ENCODE results near the gene ATP7B. TPM values are rescaled to one million over a fixed set of nuclear protein-coding genes. Genes with fewer than 3 reads are reported as not detected.

Gene ATP7B
- total and polyA plus RNA-seq, 7 donors, result 0.60 to 8.1 (median 5.0) TPM

DNA sequence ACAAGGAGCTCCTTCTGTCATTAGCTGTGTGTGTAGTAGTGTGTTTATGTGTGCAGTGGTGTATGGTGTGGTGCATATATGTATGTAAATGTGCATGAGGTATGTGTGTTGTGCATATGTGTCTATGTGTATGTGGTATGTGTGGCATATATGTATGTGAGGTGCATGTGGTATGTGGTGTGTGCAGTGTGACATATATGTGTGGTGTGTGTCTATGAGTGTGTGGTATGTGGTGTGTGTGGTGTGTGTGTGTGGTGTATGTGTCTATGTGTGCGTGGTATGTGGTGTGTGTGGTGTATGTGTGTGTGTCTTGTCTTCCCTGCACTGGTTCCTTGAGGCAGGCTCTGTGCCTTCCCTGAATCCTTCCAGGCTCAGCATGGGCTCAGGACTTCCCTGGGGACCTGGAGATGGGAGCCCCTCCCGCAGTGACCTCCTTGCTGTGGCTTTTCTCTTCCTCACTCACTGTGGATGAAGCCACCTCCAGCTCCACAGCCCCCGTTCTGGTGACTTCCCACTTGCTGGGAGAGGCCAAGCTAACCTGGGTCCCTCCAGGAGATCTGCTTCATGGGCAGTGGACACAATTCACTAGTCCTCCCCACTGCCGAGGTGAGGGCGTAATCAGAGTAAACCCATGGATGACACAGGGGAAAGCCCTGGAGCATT lies 85.3 kb downstream of the ATP7B start:
- intact Hi-C loops (cut with DNase I), result no loop called here
- Histone ChIP-seq H3K4me1 (no peaks in the 10 kb centered on the region), H3K36me3 (peaks cover 0 to 7% (median 0%) of the 10 kb centered on the region in 4 donors), H3K4me3 (no peak overlapping the region), H3K9me3 (no peaks in the 10 kb centered on the region), H3K27me3 (no peaks in the 10 kb centered on the region), H3K27ac (no peak overlapping the region)
- no peak for TF ChIP-seq EP300 (IDR thresholded peaks at IDR 0.05)
- 69 to 83% methylated on average over 5 of the region's 5 CpGs for WGBS, 2 donors
- no peak for DNase-seq

DNA sequence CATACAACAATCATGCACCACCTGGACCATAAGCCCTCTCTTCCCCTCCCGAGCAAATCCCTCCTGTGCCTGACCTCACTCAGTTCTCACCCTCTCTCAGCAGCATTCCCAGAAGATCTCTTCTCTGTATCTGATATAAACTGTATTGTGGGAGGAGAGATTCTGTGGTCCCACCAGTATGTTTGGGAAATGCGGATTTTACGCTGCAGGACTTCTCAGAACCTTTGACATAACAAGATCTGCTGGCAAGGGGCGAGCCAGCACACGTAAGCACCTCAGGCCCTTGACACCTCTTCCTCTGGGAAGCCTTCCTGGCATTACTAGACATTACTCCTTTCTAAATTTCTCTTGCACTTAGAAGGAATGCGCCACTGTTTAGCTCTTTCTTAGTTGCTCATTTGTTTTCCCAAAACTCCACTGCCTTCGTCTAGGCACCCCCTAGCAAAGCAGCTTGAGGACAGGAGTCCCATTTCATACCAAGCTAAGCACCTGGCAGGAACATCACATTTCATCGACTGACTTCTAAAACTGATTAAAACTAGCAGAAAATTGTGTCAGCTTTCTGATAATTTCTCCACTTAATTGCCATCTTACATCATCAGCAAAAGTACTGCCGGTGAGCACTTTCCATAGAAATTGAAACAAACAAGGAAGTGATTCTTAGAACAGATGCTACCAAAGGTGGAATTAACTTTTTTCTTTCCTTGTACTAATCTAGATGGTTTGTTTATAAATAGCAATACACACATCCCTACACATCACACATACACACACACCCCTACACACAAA lies 86.3 kb downstream of the ATP7B start:
- DNase-seq, result no peak
- Histone ChIP-seq H3K27me3 (no peaks in the 10 kb centered on the region), H3K4me1 (no peaks in the 10 kb centered on the region), H3K4me3 (no peak overlapping the region), H3K9me3 (no peaks in the 10 kb centered on the region), H3K27ac (no peak overlapping the region), H3K36me3 (peaks cover 0 to 7% (median 0%) of the 10 kb centered on the region in 4 donors)
- intact Hi-C loops (cut with DNase I), result no loop called here
- no peak for TF ChIP-seq POLR2A (IDR thresholded peaks at IDR 0.05)
- TF ChIP-seq, protein P1, sequence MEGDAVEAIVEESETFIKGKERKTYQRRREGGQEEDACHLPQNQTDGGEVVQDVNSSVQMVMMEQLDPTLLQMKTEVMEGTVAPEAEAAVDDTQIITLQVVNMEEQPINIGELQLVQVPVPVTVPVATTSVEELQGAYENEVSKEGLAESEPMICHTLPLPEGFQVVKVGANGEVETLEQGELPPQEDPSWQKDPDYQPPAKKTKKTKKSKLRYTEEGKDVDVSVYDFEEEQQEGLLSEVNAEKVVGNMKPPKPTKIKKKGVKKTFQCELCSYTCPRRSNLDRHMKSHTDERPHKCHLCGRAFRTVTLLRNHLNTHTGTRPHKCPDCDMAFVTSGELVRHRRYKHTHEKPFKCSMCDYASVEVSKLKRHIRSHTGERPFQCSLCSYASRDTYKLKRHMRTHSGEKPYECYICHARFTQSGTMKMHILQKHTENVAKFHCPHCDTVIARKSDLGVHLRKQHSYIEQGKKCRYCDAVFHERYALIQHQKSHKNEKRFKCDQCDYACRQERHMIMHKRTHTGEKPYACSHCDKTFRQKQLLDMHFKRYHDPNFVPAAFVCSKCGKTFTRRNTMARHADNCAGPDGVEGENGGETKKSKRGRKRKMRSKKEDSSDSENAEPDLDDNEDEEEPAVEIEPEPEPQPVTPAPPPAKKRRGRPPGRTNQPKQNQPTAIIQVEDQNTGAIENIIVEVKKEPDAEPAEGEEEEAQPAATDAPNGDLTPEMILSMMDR (IDR thresholded peaks at IDR 0.05), result no peak
- TF ChIP-seq POLR2AphosphoS5 (IDR thresholded peaks at IDR 0.05), result no peak
- TF ChIP-seq EP300 (IDR thresholded peaks at IDR 0.05), result no peak
- WGBS, 2 donors, result 85% methylated on average over 9 of the region's 9 CpGs

DNA sequence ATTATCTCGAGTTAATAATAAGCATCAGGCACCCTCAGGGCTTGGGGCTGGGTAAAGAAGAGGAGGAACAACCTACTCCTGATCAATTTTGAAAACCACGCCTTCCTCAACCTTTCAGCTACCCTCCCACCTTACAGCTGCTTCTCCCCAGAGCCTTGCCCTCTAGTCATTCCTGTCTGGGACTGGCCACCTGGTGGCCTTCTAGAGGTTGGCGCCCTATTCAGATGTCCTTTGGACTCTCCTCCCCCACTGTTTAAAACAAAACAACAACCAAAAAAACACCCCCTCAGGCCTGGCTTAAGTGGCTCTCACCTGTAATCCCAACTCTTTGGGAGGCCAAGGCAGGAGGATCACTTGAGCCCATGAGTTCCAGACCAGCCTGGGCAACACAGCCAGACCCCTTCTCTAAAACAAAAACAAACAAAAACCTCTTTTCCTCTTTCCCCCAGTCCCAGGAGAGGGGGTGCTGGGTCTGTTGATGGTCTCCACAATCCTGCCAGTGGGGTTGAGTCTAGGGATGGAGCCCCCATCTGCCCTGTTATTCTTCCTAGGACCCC lies 87.2 kb downstream of the ATP7B start:
- H3K27ac ChIP-seq, result no peak overlapping the region
- no peak for DNase-seq
- H3K9me3 ChIP-seq, result no peaks in the 10 kb centered on the region
- TF ChIP-seq, protein P1 (IDR thresholded peaks at IDR 0.05), result no peak
- TF ChIP-seq POLR2A (IDR thresholded peaks at IDR 0.05) (no peak), EP300 (IDR thresholded peaks at IDR 0.05) (no peak), POLR2AphosphoS5 (IDR thresholded peaks at IDR 0.05) (no peak)
- H3K4me1 ChIP-seq, result no peaks in the 10 kb centered on the region
- intact Hi-C loops (cut with DNase I), result no loop called here
- H3K4me3 ChIP-seq, result no peak overlapping the region
- WGBS, 2 donors, result 73 to 82% methylated on average over 3 of the region's 3 CpGs
- peaks cover 0 to 7% (median 0%) of the 10 kb centered on the region in 4 donors for H3K36me3 ChIP-seq
- H3K27me3 ChIP-seq, result no peaks in the 10 kb centered on the region

DNA sequence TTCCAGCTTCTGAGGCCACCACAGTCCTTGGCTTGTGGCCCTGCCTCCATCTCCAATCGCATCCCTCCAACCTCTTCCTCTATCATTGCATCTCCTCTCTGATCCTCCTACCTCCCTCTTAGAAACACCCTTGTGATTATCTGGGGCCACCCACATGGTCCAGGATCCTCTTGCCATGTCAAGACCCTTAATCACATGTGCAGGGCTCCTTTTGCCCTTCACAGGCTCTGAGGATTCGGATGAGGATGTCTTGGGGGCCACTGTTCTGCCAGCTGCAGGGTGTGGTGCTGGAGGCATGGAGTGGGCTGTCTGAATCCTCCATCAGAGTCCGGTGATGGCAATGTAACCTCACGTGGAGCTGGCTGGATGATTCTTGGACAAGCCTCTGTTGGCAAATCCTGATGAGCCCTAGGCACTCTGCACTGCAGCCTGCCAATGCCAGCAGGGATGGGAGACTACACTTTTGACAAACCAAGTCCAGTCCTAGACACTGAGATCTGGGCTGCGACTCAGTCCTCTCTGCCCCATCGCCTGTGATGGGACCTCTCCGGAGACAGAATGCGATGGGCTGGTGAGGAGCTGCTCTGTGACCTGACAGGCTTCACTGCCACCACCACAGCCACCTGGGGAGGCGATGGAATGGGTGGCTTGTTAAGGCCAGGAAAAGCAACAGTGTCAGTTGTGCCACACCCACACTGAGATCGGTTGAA lies 88.3 kb downstream of the ATP7B start:
- Histone ChIP-seq H3K36me3 (peaks cover 0 to 7% (median 0%) of the 10 kb centered on the region in 4 donors), H3K27me3 (no peaks in the 10 kb centered on the region), H3K9me3 (no peaks in the 10 kb centered on the region), H3K27ac (no peak overlapping the region), H3K4me3 (no peak overlapping the region), H3K4me1 (no peaks in the 10 kb centered on the region)
- intact Hi-C loops (cut with DNase I), result no loop called here
- 88 to 94% methylated on average over 10 of the region's 10 CpGs for WGBS, 2 donors
- TF ChIP-seq, protein P1 (IDR thresholded peaks at IDR 0.05), result no peak
- TF ChIP-seq POLR2A (IDR thresholded peaks at IDR 0.05), result no peak
- no peak for TF ChIP-seq POLR2AphosphoS5 (IDR thresholded peaks at IDR 0.05)
- no peak for TF ChIP-seq EP300 (IDR thresholded peaks at IDR 0.05)
- DNase-seq, result no peak
